Measurements from ENCODE around the gene RICTOR. TPM values are rescaled to one million over a fixed set of nuclear protein-coding genes. Genes with fewer than 3 reads are reported as not detected.

The RICTOR gene
- total and polyA plus RNA-seq, 9 of the 15 experiments (the other 6 are each of a cell fraction or from before 2014, with no cell fraction given) = 13.9 to 46.6 (median 22.6) TPM

DNA sequence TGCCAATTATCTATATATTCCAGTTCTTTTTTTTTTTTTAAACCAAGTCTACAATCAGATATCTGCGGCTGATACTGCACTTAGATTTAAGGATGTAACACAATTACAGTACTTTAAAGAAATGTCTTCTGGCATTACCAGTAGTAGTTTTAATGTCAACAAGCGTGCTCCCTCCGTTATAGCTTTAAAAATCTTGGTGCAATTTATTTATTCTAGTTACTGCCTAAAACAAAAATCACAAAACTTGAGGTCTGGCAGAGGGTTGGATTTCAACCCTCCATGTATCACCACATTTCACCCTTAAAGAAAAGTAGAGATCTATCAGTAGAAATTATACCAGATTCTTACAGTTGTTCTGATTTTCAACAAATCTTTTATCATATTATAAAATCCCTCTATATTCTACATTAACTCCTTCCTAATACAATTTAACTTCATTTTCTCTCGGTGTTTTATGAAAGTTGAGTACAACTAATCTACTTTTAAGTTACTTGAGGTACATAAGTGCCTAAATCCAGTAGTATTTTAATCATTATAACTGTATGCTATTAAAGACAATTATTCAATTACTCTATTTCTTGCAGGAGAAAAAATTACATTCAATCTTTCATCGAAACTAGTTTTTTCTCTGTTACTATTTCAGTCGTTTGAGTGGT is 2.0 kb upstream of the RICTOR start:
- no TSS peak for BruUV-seq (replicated peaks)
- Histone ChIP-seq H3K79me2 (ENCODE audit: control insufficient read depth, insufficient read depth, low read length) (peaks cover 50% of the 10 kb centered on the region), H3K4me2 (ENCODE audit: insufficient read depth, low read length) (peak overlapping the region; percentile 46), H3K9me3 (replicated peaks; ENCODE audit: control insufficient read depth, insufficient read depth, low read depth, low read length) (no peaks in the 10 kb centered on the region), H3K27ac (ENCODE audit: extremely low read depth, low read depth, low read length) (peak overlapping the region; percentile 96; the same call in 2 of the 3 replicates), H3K9me1 (ENCODE audit: control insufficient read depth, insufficient read depth, low read length) (no peaks in the 10 kb centered on the region), H3K9ac (ENCODE audit: insufficient read depth in 1 of 2, low read depth in 2 of 2, low read length in 2 of 2) (peak overlapping the region in 1 of 2 experiments; percentile 48; a peak in 2 of 4 replicates), H2AFZ (ENCODE audit: low read depth, low read length) (peak overlapping the region; percentile 77), H3K4me1 (replicated peaks in 1 of 2; ENCODE audit: control insufficient read depth in 2 of 2, insufficient read depth in 2 of 2, low read length in 2 of 2) (peaks cover 4 to 14% of the 10 kb centered on the region in 2 experiments; a peak in 3 of 5 replicates), H3K4me3 (peak overlapping the region; percentile 1; the same call in 1 of the 2 replicates), H3K36me3 (ENCODE audit: control insufficient read depth, insufficient read depth, low read length) (peaks cover 10% of the 10 kb centered on the region; the same call in 1 of the 3 replicates), H4K20me1 (replicated peaks; ENCODE audit: control insufficient read depth, insufficient read depth, low read length) (peaks cover 4% of the 10 kb centered on the region), H3K27me3 (ENCODE audit: control insufficient read depth in 2 of 2, insufficient read depth in 2 of 2, low read length in 2 of 2) (no peaks in the 10 kb centered on the region)
- DNase-seq (ENCODE audit: extremely low read depth in 1 of 4, low spot score in 3 of 4) (no peak), ATAC-seq (no peak), FAIRE-seq (no peak)
- intact Hi-C loops (cut with micrococcal nuclease) = loop anchor here (5.0 to 10.0 kb wide), 3 partner anchors 41 to 231 kb away; partner anchors contain the start of gene OSMR
- CTCF ChIA-PET (ENCODE audit: low intra/inter-chr PET ratio) = no interaction called here
- in situ Hi-C loops (cut with MboI) = no loop called here
- POLR2A ChIA-PET = interaction anchor here (0.7 to 1.4 kb wide), 2 partner anchors 10 to 176 kb away, joined by 3 to 7 read pairs; no protein-coding TSS in a partner anchor
- WGBS (ENCODE audit: insufficient coverage, low coverage, missing lambda C conversion rate) = 13% methylated on average over 6 of the region's 6 CpGs
- TF ChIP-seq FOXJ2 (tag; IDR thresholded peaks at IDR 0.05) = 0 out of 2 replicates have a peak, but pooled peaks have one; percentile 7
- TF ChIP-seq, protein P1, sequence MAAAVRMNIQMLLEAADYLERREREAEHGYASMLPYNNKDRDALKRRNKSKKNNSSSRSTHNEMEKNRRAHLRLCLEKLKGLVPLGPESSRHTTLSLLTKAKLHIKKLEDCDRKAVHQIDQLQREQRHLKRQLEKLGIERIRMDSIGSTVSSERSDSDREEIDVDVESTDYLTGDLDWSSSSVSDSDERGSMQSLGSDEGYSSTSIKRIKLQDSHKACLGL (CRISPR knock-in tag; IDR thresholded peaks at IDR 0.05; ENCODE audit: borderline replicate concordance, poor library complexity, severe bottlenecking) = no peak
- TF ChIP-seq ZNF197 (CRISPR knock-in tag; IDR thresholded peaks at IDR 0.05; ENCODE audit: low read depth) = 0 out of 2 replicates have a peak, but pooled peaks have one; percentile 39
- TF ChIP-seq TGIF2 (CRISPR knock-in tag; IDR thresholded peaks at IDR 0.05) = no peak
- peak; percentile 54; the same call in 1 of the 2 replicates for TF ChIP-seq ZNF717 (CRISPR knock-in tag; IDR thresholded peaks at IDR 0.05)
- TF ChIP-seq NONO (IDR thresholded peaks at IDR 0.05; ENCODE audit: low read depth in 2 of 2, low read length in 1 of 2) = 0 out of 4 replicates have a peak, but pooled peaks of 1 of the 2 experiments have one; percentile 18
- TF ChIP-seq, protein P2, sequence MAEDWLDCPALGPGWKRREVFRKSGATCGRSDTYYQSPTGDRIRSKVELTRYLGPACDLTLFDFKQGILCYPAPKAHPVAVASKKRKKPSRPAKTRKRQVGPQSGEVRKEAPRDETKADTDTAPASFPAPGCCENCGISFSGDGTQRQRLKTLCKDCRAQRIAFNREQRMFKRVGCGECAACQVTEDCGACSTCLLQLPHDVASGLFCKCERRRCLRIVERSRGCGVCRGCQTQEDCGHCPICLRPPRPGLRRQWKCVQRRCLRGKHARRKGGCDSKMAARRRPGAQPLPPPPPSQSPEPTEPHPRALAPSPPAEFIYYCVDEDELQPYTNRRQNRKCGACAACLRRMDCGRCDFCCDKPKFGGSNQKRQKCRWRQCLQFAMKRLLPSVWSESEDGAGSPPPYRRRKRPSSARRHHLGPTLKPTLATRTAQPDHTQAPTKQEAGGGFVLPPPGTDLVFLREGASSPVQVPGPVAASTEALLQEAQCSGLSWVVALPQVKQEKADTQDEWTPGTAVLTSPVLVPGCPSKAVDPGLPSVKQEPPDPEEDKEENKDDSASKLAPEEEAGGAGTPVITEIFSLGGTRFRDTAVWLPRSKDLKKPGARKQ (CRISPR knock-in tag; IDR thresholded peaks at IDR 0.05) = peak; percentile 26; the same call in 1 of the 2 replicates
- TF ChIP-seq, protein P3, sequence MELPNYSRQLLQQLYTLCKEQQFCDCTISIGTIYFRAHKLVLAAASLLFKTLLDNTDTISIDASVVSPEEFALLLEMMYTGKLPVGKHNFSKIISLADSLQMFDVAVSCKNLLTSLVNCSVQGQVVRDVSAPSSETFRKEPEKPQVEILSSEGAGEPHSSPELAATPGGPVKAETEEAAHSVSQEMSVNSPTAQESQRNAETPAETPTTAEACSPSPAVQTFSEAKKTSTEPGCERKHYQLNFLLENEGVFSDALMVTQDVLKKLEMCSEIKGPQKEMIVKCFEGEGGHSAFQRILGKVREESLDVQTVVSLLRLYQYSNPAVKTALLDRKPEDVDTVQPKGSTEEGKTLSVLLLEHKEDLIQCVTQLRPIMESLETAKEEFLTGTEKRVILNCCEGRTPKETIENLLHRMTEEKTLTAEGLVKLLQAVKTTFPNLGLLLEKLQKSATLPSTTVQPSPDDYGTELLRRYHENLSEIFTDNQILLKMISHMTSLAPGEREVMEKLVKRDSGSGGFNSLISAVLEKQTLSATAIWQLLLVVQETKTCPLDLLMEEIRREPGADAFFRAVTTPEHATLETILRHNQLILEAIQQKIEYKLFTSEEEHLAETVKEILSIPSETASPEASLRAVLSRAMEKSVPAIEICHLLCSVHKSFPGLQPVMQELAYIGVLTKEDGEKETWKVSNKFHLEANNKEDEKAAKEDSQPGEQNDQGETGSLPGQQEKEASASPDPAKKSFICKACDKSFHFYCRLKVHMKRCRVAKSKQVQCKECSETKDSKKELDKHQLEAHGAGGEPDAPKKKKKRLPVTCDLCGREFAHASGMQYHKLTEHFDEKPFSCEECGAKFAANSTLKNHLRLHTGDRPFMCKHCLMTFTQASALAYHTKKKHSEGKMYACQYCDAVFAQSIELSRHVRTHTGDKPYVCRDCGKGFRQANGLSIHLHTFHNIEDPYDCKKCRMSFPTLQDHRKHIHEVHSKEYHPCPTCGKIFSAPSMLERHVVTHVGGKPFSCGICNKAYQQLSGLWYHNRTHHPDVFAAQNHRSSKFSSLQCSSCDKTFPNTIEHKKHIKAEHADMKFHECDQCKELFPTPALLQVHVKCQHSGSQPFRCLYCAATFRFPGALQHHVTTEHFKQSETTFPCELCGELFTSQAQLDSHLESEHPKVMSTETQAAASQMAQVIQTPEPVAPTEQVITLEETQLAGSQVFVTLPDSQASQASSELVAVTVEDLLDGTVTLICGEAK (IDR thresholded peaks at IDR 0.05) = peak; percentile 31; the same call in 1 of the 2 replicates
- TF ChIP-seq, protein P3 (CRISPR knock-in tag; IDR thresholded peaks at IDR 0.05) = no peak
